Right renal cortex interstitium (tissue), 3 donors: ENCODE results near the gene PCNX1. TPM values are rescaled to one million over a fixed set of nuclear protein-coding genes. Genes with fewer than 3 reads are reported as not detected.
A peak's percentile ranks its signal among the peaks of the same experiment; 100 is the strongest.
"Not testable (repeated sequence)": the region's sequence is repeated elsewhere in the genome, so short reads cannot be mapped to it uniquely, and the experiment has no call there.

ENCODE experiments used
- DNase-seq, 3 donors: peaks; one replicate each; pipeline ENCODE4 v3.0.0-alpha.2; 2013; ENCODE audit warnings: low read depth in 3 of 3, low spot score in 2 of 3
- polyA plus RNA-seq, 3 donors: library from polyadenylated mRNA; unstranded; fragments of 120-200 nt; gene quantifications; one replicate each; pipeline ENCODE4 v1.2.1, GENCODE V29; 2013; ENCODE audit not compliant: insufficient read length in 3 of 3

Gene PCNX1
- polyA plus RNA-seq: 10 to 100 TPM; 45.8 to 49.2 (median 49.2) TPM

GRCh38 chr14:70907176-70907995 is at the start of gene PCNX1:
Gene PCNX1, plus strand, starts transcription at chr14:70907459. Its CDS starts 392 bp downstream, at chr14:70907851.
- peak in 2 of 3 donors; percentile 72 to 79 for DNase-seq

- no peak for DNase-seq
These were observed 49.8 kb upstream of the PCNX1 start for GRCh38 chr14:70857496-70857890.

- no peak for DNase-seq
These were observed 48.6 kb upstream of the PCNX1 start for GRCh38 chr14:70858641-70859040.

- not testable (repeated sequence) for DNase-seq
These were observed 40.3 kb upstream of the PCNX1 start for GRCh38 chr14:70866992-70867391.

- no peak for DNase-seq
These were observed 36.3 kb upstream of the PCNX1 start for GRCh38 chr14:70871001-70871400.

GRCh38 chr14:70871863-70872677 is 35.2 kb upstream of the PCNX1 start:
- DNase-seq: no peak

GRCh38 chr14:70872678-70873020 is 34.6 kb upstream of the PCNX1 start:
- no peak for DNase-seq

GRCh38 chr14:70873627-70874026 is 33.6 kb upstream of the PCNX1 start:
- DNase-seq: no peak

- not testable (repeated sequence) for DNase-seq
These were observed 31.3 kb upstream of the PCNX1 start for GRCh38 chr14:70875811-70876460.

- DNase-seq: no peak
These were observed 27.8 kb upstream of the PCNX1 start for GRCh38 chr14:70879448-70879847.

- DNase-seq: not testable (repeated sequence)
These were observed 26.4 kb upstream of the PCNX1 start for GRCh38 chr14:70880888-70881287.

GRCh38 chr14:70881549-70882177 is 25.6 kb upstream of the PCNX1 start:
- DNase-seq: no peak

- DNase-seq: no peak
These were observed 24.3 kb upstream of the PCNX1 start for GRCh38 chr14:70882776-70883492.

- no peak for DNase-seq
These were observed 22.5 kb upstream of the PCNX1 start for GRCh38 chr14:70884595-70885342.

GRCh38 chr14:70885343-70886022 is 21.8 kb upstream of the PCNX1 start:
- DNase-seq: no peak

GRCh38 chr14:70886421-70887206 is 20.6 kb upstream of the PCNX1 start:
- DNase-seq: no peak

GRCh38 chr14:70887207-70887681 is 20.0 kb upstream of the PCNX1 start:
- DNase-seq: no peak
